ENCODE measurements around the gene XG. TPM values are rescaled to one million over a fixed set of nuclear protein-coding genes. Genes with fewer than 3 reads are reported as not detected.
"Not testable (repeated sequence)": the region's sequence is repeated elsewhere in the genome, so short reads cannot be mapped to it uniquely, and the experiment has no call there.

XG gene
- polyA plus RNA-seq: under 1 TPM in 2 of 4 donors, not detected in 2; 0.13 to 0.15 TPM
- long read RNA-seq, donor 1: 0 reads
- long read RNA-seq, donor 2: 0 reads
- long read RNA-seq, donor 3: 0 reads
- long read RNA-seq, donor 4: 0 reads
- long read RNA-seq, donor 5: 0 reads
- long read RNA-seq, donor 6: 0 reads
- long read RNA-seq, donor 7: 0 reads
- long read RNA-seq, donor 8: 0 reads
- long read RNA-seq, donor 9: 0 reads
- long read RNA-seq, donor 10: 0 reads

- not testable (repeated sequence) for H3K36me3 ChIP-seq (ENCODE audit: control insufficient read depth in 3 of 3, insufficient read depth in 2 of 3, low read depth in 1 of 3, low read length in 3 of 3); H3K4me3 ChIP-seq (ENCODE audit: low read depth in 1 of 3, low read length in 3 of 3); FAIRE-seq; H3K27me3 ChIP-seq (ENCODE audit: control insufficient read depth in 3 of 3, insufficient read depth in 3 of 3, low read length in 3 of 3); H3K9me3 ChIP-seq (ENCODE audit: control insufficient read depth in 2 of 2, insufficient read depth in 1 of 2, low read depth in 1 of 2, low read length in 1 of 2); DNase-seq; H3K27ac ChIP-seq (ENCODE audit: low read depth in 1 of 3, low read length in 2 of 3); H3K4me1 ChIP-seq (ENCODE audit: control insufficient read depth in 3 of 3, insufficient read depth in 2 of 3, low read depth in 1 of 3, low read length in 2 of 3)
- WGBS, 3 donors: 59 to 74% (median 65%) methylated on average over 11 of the region's 11 CpGs
These were observed at the start of gene XG for GRCh38 chrX:2751874-2752300. XG (plus strand) TSS chrX:2752040; CDS start chrX:2752275, 235 bp downstream.

GRCh38 chrX:2703991-2704369 lies 47.9 kb upstream of the XG start:
- H3K36me3 ChIP-seq (ENCODE audit: control insufficient read depth in 3 of 3, insufficient read depth in 2 of 3, low read depth in 1 of 3, low read length in 3 of 3): peaks cover 0 to 34% (median 0%) of the 10 kb centered on the region in 3 donors
- no peak overlapping the region for H3K4me3 ChIP-seq (ENCODE audit: low read depth in 1 of 3, low read length in 3 of 3)
- no peaks in the 10 kb centered on the region for H3K9me3 ChIP-seq (ENCODE audit: control insufficient read depth in 2 of 2, insufficient read depth in 1 of 2, low read depth in 1 of 2, low read length in 1 of 2)
- H3K27me3 ChIP-seq (ENCODE audit: control insufficient read depth in 3 of 3, insufficient read depth in 3 of 3, low read length in 3 of 3): no peaks in the 10 kb centered on the region
- FAIRE-seq (no peak), DNase-seq (peak in 1 of 2 donors; percentile 43)
- 22 to 52% (median 41%) methylated on average over 14 of the region's 14 CpGs for WGBS, 3 donors
- H3K4me1 ChIP-seq (ENCODE audit: control insufficient read depth in 3 of 3, insufficient read depth in 2 of 3, low read depth in 1 of 3, low read length in 2 of 3): peaks cover 0 to 18% (median 3%) of the 10 kb centered on the region in 3 donors
- peak overlapping the region in 1 of 3 donors; percentile 53 for H3K27ac ChIP-seq (ENCODE audit: low read depth in 1 of 3, low read length in 2 of 3)

- DNase-seq: no peak
- Histone ChIP-seq H3K4me1 (ENCODE audit: control insufficient read depth in 3 of 3, insufficient read depth in 2 of 3, low read depth in 1 of 3, low read length in 2 of 3) (peaks cover 5 to 18% (median 9%) of the 10 kb centered on the region in 3 donors), H3K4me3 (ENCODE audit: low read depth in 1 of 3, low read length in 3 of 3) (no peak overlapping the region), H3K27ac (ENCODE audit: low read depth in 1 of 3, low read length in 2 of 3) (peak overlapping the region in 1 of 3 donors; percentile 53), H3K36me3 (ENCODE audit: control insufficient read depth in 3 of 3, insufficient read depth in 2 of 3, low read depth in 1 of 3, low read length in 3 of 3) (peaks cover 0 to 28% (median 0%) of the 10 kb centered on the region in 3 donors), H3K9me3 (ENCODE audit: control insufficient read depth in 2 of 2, insufficient read depth in 1 of 2, low read depth in 1 of 2, low read length in 1 of 2) (no peaks in the 10 kb centered on the region), H3K27me3 (ENCODE audit: control insufficient read depth in 3 of 3, insufficient read depth in 3 of 3, low read length in 3 of 3) (no peaks in the 10 kb centered on the region)
- no peak for FAIRE-seq
- WGBS, 3 donors: 63 to 85% (median 76%) methylated on average over 18 of the region's 18 CpGs
These were observed 46.6 kb upstream of the XG start for GRCh38 chrX:2705046-2705832.

GRCh38 chrX:2707334-2707760 lies 44.5 kb upstream of the XG start:
- Histone ChIP-seq H3K36me3 (ENCODE audit: control insufficient read depth in 3 of 3, insufficient read depth in 2 of 3, low read depth in 1 of 3, low read length in 3 of 3) (peaks cover 0 to 25% (median 0%) of the 10 kb centered on the region in 3 donors), H3K4me3 (ENCODE audit: low read depth in 1 of 3, low read length in 3 of 3) (no peak overlapping the region), H3K9me3 (ENCODE audit: control insufficient read depth in 2 of 2, insufficient read depth in 1 of 2, low read depth in 1 of 2, low read length in 1 of 2) (no peaks in the 10 kb centered on the region), H3K27ac (ENCODE audit: low read depth in 1 of 3, low read length in 2 of 3) (peak overlapping the region in 1 of 3 donors; percentile 58), H3K27me3 (ENCODE audit: control insufficient read depth in 3 of 3, insufficient read depth in 3 of 3, low read length in 3 of 3) (no peaks in the 10 kb centered on the region), H3K4me1 (ENCODE audit: control insufficient read depth in 3 of 3, insufficient read depth in 2 of 3, low read depth in 1 of 3, low read length in 2 of 3) (peaks cover 5 to 18% (median 9%) of the 10 kb centered on the region in 3 donors)
- 20 to 37% (median 29%) methylated on average over 12 of the region's 12 CpGs for WGBS, 3 donors
- FAIRE-seq (no peak), DNase-seq (peak; percentile 54 to 55)

GRCh38 chrX:2708021-2708420 lies 43.8 kb upstream of the XG start:
- FAIRE-seq (no peak), DNase-seq (no peak)
- no peaks in the 10 kb centered on the region for H3K9me3 ChIP-seq (ENCODE audit: control insufficient read depth in 2 of 2, insufficient read depth in 1 of 2, low read depth in 1 of 2, low read length in 1 of 2)
- peak overlapping the region in 1 of 3 donors; percentile 58 for H3K27ac ChIP-seq (ENCODE audit: low read depth in 1 of 3, low read length in 2 of 3)
- WGBS, 3 donors: 47 to 63% (median 57%) methylated on average over 6 of the region's 6 CpGs
- peaks cover 0 to 27% (median 0%) of the 10 kb centered on the region in 3 donors for H3K36me3 ChIP-seq (ENCODE audit: control insufficient read depth in 3 of 3, insufficient read depth in 2 of 3, low read depth in 1 of 3, low read length in 3 of 3)
- H3K4me1 ChIP-seq (ENCODE audit: control insufficient read depth in 3 of 3, insufficient read depth in 2 of 3, low read depth in 1 of 3, low read length in 2 of 3): peaks cover 5 to 18% (median 9%) of the 10 kb centered on the region in 3 donors
- no peak overlapping the region for H3K4me3 ChIP-seq (ENCODE audit: low read depth in 1 of 3, low read length in 3 of 3)
- H3K27me3 ChIP-seq (ENCODE audit: control insufficient read depth in 3 of 3, insufficient read depth in 3 of 3, low read length in 3 of 3): no peaks in the 10 kb centered on the region

- Histone ChIP-seq H3K36me3 (ENCODE audit: control insufficient read depth in 3 of 3, insufficient read depth in 2 of 3, low read depth in 1 of 3, low read length in 3 of 3) (peaks cover 0 to 29% (median 0%) of the 10 kb centered on the region in 3 donors), H3K4me1 (ENCODE audit: control insufficient read depth in 3 of 3, insufficient read depth in 2 of 3, low read depth in 1 of 3, low read length in 2 of 3) (peaks cover 5 to 18% (median 9%) of the 10 kb centered on the region in 3 donors), H3K4me3 (ENCODE audit: low read depth in 1 of 3, low read length in 3 of 3) (no peak overlapping the region), H3K27me3 (ENCODE audit: control insufficient read depth in 3 of 3, insufficient read depth in 3 of 3, low read length in 3 of 3) (no peaks in the 10 kb centered on the region), H3K27ac (ENCODE audit: low read depth in 1 of 3, low read length in 2 of 3) (peak overlapping the region in 1 of 3 donors; percentile 58), H3K9me3 (ENCODE audit: control insufficient read depth in 2 of 2, insufficient read depth in 1 of 2, low read depth in 1 of 2, low read length in 1 of 2) (no peaks in the 10 kb centered on the region)
- FAIRE-seq (no peak), DNase-seq (peak in 1 of 2 donors; percentile 5)
- 78 to 89% (median 86%) methylated on average over 10 of the region's 10 CpGs for WGBS, 3 donors
These were observed 43.1 kb upstream of the XG start for GRCh38 chrX:2708592-2709188.

- 82 to 87% (median 84%) methylated on average over 9 of the region's 9 CpGs for WGBS, 3 donors
- Histone ChIP-seq H3K27me3 (ENCODE audit: control insufficient read depth in 3 of 3, insufficient read depth in 3 of 3, low read length in 3 of 3) (no peaks in the 10 kb centered on the region), H3K36me3 (ENCODE audit: control insufficient read depth in 3 of 3, insufficient read depth in 2 of 3, low read depth in 1 of 3, low read length in 3 of 3) (peaks cover 0 to 28% (median 1%) of the 10 kb centered on the region in 3 donors), H3K9me3 (ENCODE audit: control insufficient read depth in 2 of 2, insufficient read depth in 1 of 2, low read depth in 1 of 2, low read length in 1 of 2) (no peaks in the 10 kb centered on the region), H3K4me3 (ENCODE audit: low read depth in 1 of 3, low read length in 3 of 3) (no peak overlapping the region), H3K4me1 (ENCODE audit: control insufficient read depth in 3 of 3, insufficient read depth in 2 of 3, low read depth in 1 of 3, low read length in 2 of 3) (peaks cover 2 to 19% (median 9%) of the 10 kb centered on the region in 3 donors), H3K27ac (ENCODE audit: low read depth in 1 of 3, low read length in 2 of 3) (peak overlapping the region in 2 of 3 donors; percentile 27 to 87)
- no peak for DNase-seq
- FAIRE-seq: no peak
These were observed 42.3 kb upstream of the XG start for GRCh38 chrX:2709556-2709955.

Data from small intestine (tissue), 16 donors.